H9 (cell line): ENCODE data around the gene PTPRK. TPM values are rescaled to one million over a fixed set of nuclear protein-coding genes. Genes with fewer than 3 reads are reported as not detected.

Experiments used
- DNase-seq: peaks from one replicate; pipeline ENCODE4 v3.0.0-alpha.2; 2017
- H2AFZ ChIP-seq: one replicate; pipeline ENCODE4 v1.6.1; 2013; ENCODE audit warnings: mild to moderate bottlenecking, low read length, control low read depth, moderate library complexity
- H2AK5ac ChIP-seq: 2 replicates; pipeline ENCODE4 v1.6.1; 2013; ENCODE audit warnings: low read length, control low read depth, mixed read lengths; ENCODE audit not compliant: insufficient read length
- H2BK120ac ChIP-seq: one replicate; pipeline ENCODE4 v1.6.1; 2013; ENCODE audit warnings: low read depth, mild to moderate bottlenecking, low read length, control low read depth, inconsistent platforms; ENCODE audit not compliant: poor library complexity, severe bottlenecking
- H2BK12ac ChIP-seq: 2 replicates; pipeline ENCODE4 v1.6.1; 2013; ENCODE audit warnings: low read length, control low read depth, mixed read lengths, low read depth; ENCODE audit not compliant: insufficient read length
- H2BK15ac ChIP-seq: 2 replicates; pipeline ENCODE4 v1.6.1; 2013; ENCODE audit warnings: low read depth, low read length, control low read depth
- H2BK20ac ChIP-seq: one replicate; pipeline ENCODE4 v1.6.1; 2013; ENCODE audit warnings: low read depth, mild to moderate bottlenecking, low read length, control low read depth, inconsistent platforms; ENCODE audit not compliant: poor library complexity, severe bottlenecking
- H2BK5ac ChIP-seq: 2 replicates; pipeline ENCODE4 v1.6.1; 2013; ENCODE audit warnings: low read length, control low read depth, mixed read lengths; ENCODE audit not compliant: insufficient read length
- H3K14ac ChIP-seq: 2 replicates; pipeline ENCODE4 v1.6.1; 2013; ENCODE audit warnings: low read length, control low read depth; ENCODE audit not compliant: insufficient read depth
- H3K18ac ChIP-seq: 2 replicates; pipeline ENCODE4 v1.6.1; 2013; ENCODE audit warnings: low read depth, mild to moderate bottlenecking, mixed read lengths, low read length, control low read depth; ENCODE audit not compliant: insufficient read length
- H3K23ac ChIP-seq: 2 replicates; pipeline ENCODE4 v1.6.1; 2013; ENCODE audit warnings: low read length, control low read depth, mixed read lengths, low read depth; ENCODE audit not compliant: insufficient read length
- H3K23me2 ChIP-seq: 2 replicates; pipeline ENCODE4 v1.6.1; 2013; ENCODE audit warnings: low read depth, mild to moderate bottlenecking, mixed read lengths, low read length, control low read depth; ENCODE audit not compliant: insufficient read length, poor library complexity, severe bottlenecking
- H3K27ac ChIP-seq: 2 replicates; pipeline ENCODE4 v1.5.1; 2013; ENCODE audit warnings: low read length, control low read depth, mixed read lengths, low read depth; ENCODE audit not compliant: insufficient read length
- H3K27me3 ChIP-seq: 2 replicates; pipeline ENCODE4 v1.6.1; 2013; ENCODE audit warnings: low read length, control low read depth, inconsistent platforms; ENCODE audit not compliant: insufficient read depth
- H3K4ac ChIP-seq: 2 replicates; pipeline ENCODE4 v1.6.1; 2013; ENCODE audit warnings: low read depth, mild to moderate bottlenecking, control low read depth, inconsistent platforms, low read length, moderate library complexity
- H3K4me1 ChIP-seq: 2 replicates; pipeline ENCODE4 v1.6.1; 2013; ENCODE audit warnings: low read length, control low read depth, inconsistent platforms; ENCODE audit not compliant: insufficient read depth
- H3K4me2 ChIP-seq: 2 replicates; pipeline ENCODE4 v1.6.1; 2013; ENCODE audit warnings: low read length, control low read depth, mixed read lengths; ENCODE audit not compliant: insufficient read length, insufficient read depth
- H3K56ac ChIP-seq: 2 replicates; pipeline ENCODE4 v1.6.1; 2013; ENCODE audit warnings: low read depth, mild to moderate bottlenecking, mixed read lengths, low read length, control low read depth; ENCODE audit not compliant: insufficient read length
- H3K79me1 ChIP-seq: 2 replicates; pipeline ENCODE4 v1.6.1; 2013; ENCODE audit warnings: low read depth, mild to moderate bottlenecking, moderate library complexity, low read length, control low read depth, inconsistent platforms; ENCODE audit not compliant: insufficient read depth, poor library complexity, severe bottlenecking
- H3K79me2 ChIP-seq: 2 replicates; pipeline ENCODE4 v1.6.1; 2013; ENCODE audit warnings: low read length, control low read depth, inconsistent platforms; ENCODE audit not compliant: insufficient read depth
- H3K9ac ChIP-seq: 2 replicates; pipeline ENCODE4 v1.6.1; 2013; ENCODE audit warnings: low read length, control low read depth, mixed read lengths; ENCODE audit not compliant: insufficient read length; ENCODE audit errors: extremely low read depth
- H3K9me3 ChIP-seq: one replicate; pipeline ENCODE4 v1.6.1; 2013; ENCODE audit warnings: low read depth, low read length, inconsistent platforms; ENCODE audit not compliant: control insufficient read depth
- H3T11ph ChIP-seq: one replicate; pipeline ENCODE4 v1.6.1; 2013; ENCODE audit warnings: mild to moderate bottlenecking, low read length, control low read depth, inconsistent platforms
- H4K20me1 ChIP-seq: one replicate; pipeline ENCODE4 v1.6.1; 2013; ENCODE audit not compliant: control insufficient read depth, insufficient read length, insufficient read depth
- H4K5ac ChIP-seq: 2 replicates; pipeline ENCODE4 v1.6.1; 2013; ENCODE audit warnings: low read depth, mild to moderate bottlenecking, mixed read lengths, low read length, control low read depth; ENCODE audit not compliant: insufficient read length
- H4K8ac ChIP-seq: replicated peaks from 2 replicates; pipeline ENCODE4 v1.6.1; 2013; ENCODE audit warnings: low read length, control low read depth, mixed read lengths, low read depth; ENCODE audit not compliant: insufficient read length
- H4K91ac ChIP-seq: 2 replicates; pipeline ENCODE4 v1.6.1; 2013; ENCODE audit warnings: low read depth, mild to moderate bottlenecking, moderate library complexity, mixed read lengths, low read length, control low read depth; ENCODE audit not compliant: insufficient read length
- H3K27ac Mint-ChIP-seq, 3 experiments: 2 replicates in 2 of 3; 3 replicates in 1 of 3; pipeline ENCODE4 v1.8.0; 2020 to 2021; ENCODE audit warnings: mixed read lengths in 3 of 3, mild to moderate bottlenecking in 1 of 3, moderate library complexity in 1 of 3
- H3K27me3 Mint-ChIP-seq: 2 replicates; pipeline ENCODE4 v1.8.0; 2021; ENCODE audit warnings: low read depth, mild to moderate bottlenecking, moderate library complexity, mixed read lengths
- H3K36me3 Mint-ChIP-seq, 3 experiments: 2 replicates in 2 of 3; 3 replicates in 1 of 3; pipeline ENCODE4 v1.8.0; 2020 to 2021; ENCODE audit warnings: low read depth in 3 of 3, mixed read lengths in 3 of 3; ENCODE audit not compliant: insufficient read depth in 1 of 3
- H3K4me1 Mint-ChIP-seq, 2 experiments: 2 replicates each; pipeline ENCODE4 v1.8.0; 2020; ENCODE audit warnings: mixed read lengths in 2 of 2
- H3K4me3 Mint-ChIP-seq, 2 experiments: 2 replicates in 1 of 2; 3 replicates in 1 of 2; pipeline ENCODE4 v1.8.0; 2020 to 2021; ENCODE audit warnings: mild to moderate bottlenecking in 2 of 2, mixed read lengths in 2 of 2, moderate library complexity in 1 of 2
- H3K9me3 Mint-ChIP-seq, 2 experiments: 2 replicates in 1 of 2; 3 replicates in 1 of 2; pipeline ENCODE4 v1.8.0; 2020; ENCODE audit warnings: mild to moderate bottlenecking in 2 of 2, mixed read lengths in 2 of 2, moderate library complexity in 1 of 2
- CTCF ChIP-seq: fragments of 200-600 bp; sonication (generic); conservative IDR thresholded peaks from 3 replicates; pipeline ENCODE4 v1.8.0; 2021; ENCODE audit warnings: antibody characterized with exemption, mild to moderate bottlenecking
- whole genome bisulfite sequencing: extraction: QIAGEN DNeasy Blood & Tissue Kit; methylation state at CpG from one replicate; pipeline ENCODE4 v1.1.7; 2013; ENCODE audit warnings: missing lambda C conversion rate, low lambda C conversion rate, mixed read lengths; ENCODE audit not compliant: insufficient read length; ENCODE audit errors: extremely low coverage; 5-methylcytosine and 5-hydroxymethylcytosine counted together
- total RNA-seq: library from RNA; stranded (reverse); gene quantifications from 2 replicates; pipeline ENCODE4 v1.2.1, GENCODE V29; 2021

The PTPRK gene
- total RNA-seq, 1 experiment from 2014 or later = 47.9 TPM

DNA sequence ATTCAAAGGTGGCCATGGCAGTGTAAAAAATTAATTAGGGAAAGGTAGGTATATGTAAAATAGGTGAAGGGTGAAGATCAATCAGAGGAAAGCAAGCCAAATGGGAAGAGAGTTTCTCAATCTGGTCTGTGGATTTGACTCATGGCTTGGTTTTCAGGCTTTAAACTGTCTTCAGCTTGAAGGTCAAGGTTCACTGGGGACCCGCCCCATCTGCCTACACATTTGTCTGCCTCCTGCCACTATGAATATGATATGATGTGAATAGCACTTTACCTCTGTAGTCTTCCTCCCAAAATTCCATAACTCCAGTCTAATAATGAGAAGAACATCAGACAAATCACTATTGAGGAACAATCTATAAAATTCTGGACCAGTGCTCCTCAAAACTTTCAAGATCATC is 587.3 kb downstream of the PTPRK start:
- no peaks in the 10 kb centered on the region for H3K4me1 Mint-ChIP-seq
- no peak overlapping the region for H2AK5ac ChIP-seq
- H2BK15ac ChIP-seq = no peak overlapping the region
- H4K91ac ChIP-seq = no peak overlapping the region
- H4K8ac ChIP-seq = no peak overlapping the region
- no peak overlapping the region for H3K9ac ChIP-seq
- H3K27ac ChIP-seq = no peak overlapping the region
- no peaks in the 10 kb centered on the region for H3K4me1 ChIP-seq
- H3K23me2 ChIP-seq = no peaks in the 10 kb centered on the region
- H3K79me2 ChIP-seq = no peaks in the 10 kb centered on the region
- H2AFZ ChIP-seq = no peak overlapping the region
- no peak overlapping the region for H3K14ac ChIP-seq
- peaks cover 8% of the 10 kb centered on the region for H3K9me3 ChIP-seq
- no peaks in the 10 kb centered on the region for H3K27me3 Mint-ChIP-seq
- H2BK5ac ChIP-seq = no peak overlapping the region
- H3K4ac ChIP-seq = no peak overlapping the region
- no peak overlapping the region for H3K56ac ChIP-seq
- peaks cover 0 to 13% (median 10%) of the 10 kb centered on the region in 3 experiments; a peak in 4 of 7 replicates for H3K36me3 Mint-ChIP-seq
- H2BK20ac ChIP-seq = no peak overlapping the region
- no peak overlapping the region for H3K18ac ChIP-seq
- no peak overlapping the region for H3K4me3 Mint-ChIP-seq
- no CpG with 5 or more reads among the region's 1 CpG for WGBS
- H4K20me1 ChIP-seq = no peaks in the 10 kb centered on the region
- no peak overlapping the region for H2BK120ac ChIP-seq
- no peak overlapping the region for H3T11ph ChIP-seq
- H3K27me3 ChIP-seq = no peaks in the 10 kb centered on the region
- DNase-seq = no peak
- no peak overlapping the region for H3K4me2 ChIP-seq
- H3K23ac ChIP-seq = no peak overlapping the region
- H3K9me3 Mint-ChIP-seq = peaks cover 17% of the 10 kb centered on the region in 2 experiments
- H3K27ac Mint-ChIP-seq = no peak overlapping the region
- no peak overlapping the region for H2BK12ac ChIP-seq
- no peak for TF ChIP-seq CTCF
- H3K79me1 ChIP-seq = no peaks in the 10 kb centered on the region
- H4K5ac ChIP-seq = no peak overlapping the region
